Measurements from ENCODE around the gene MLIP.

Gene MLIP

DNA sequence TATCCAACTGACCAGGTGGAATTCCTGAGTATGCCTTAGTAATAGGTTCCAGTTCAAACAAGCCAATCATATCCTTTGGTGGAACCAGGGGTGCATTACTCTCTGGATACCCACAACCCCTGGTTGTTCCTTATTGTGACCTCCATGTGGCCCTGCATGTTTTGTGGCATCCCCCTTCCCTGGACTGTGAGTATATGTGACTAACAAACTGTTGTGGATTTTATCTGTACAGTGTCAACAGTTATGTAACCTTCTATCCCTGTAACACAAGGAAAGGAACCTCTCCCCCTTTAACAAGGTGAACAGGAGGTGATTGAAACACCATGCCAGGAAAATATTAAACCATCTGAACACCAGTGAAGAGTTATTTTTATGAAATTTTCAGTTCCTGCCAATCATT lies 46.2 kb downstream of the MLIP start:
- no peak overlapping the region for H3K4me3 ChIP-seq (replicated peaks in 1 of 2; ENCODE audit: low read depth in 2 of 2, low read length in 2 of 2)
- DNase-seq (ENCODE audit: low read depth in 2 of 2), result no peak
- TF ChIP-seq, protein P1, sequence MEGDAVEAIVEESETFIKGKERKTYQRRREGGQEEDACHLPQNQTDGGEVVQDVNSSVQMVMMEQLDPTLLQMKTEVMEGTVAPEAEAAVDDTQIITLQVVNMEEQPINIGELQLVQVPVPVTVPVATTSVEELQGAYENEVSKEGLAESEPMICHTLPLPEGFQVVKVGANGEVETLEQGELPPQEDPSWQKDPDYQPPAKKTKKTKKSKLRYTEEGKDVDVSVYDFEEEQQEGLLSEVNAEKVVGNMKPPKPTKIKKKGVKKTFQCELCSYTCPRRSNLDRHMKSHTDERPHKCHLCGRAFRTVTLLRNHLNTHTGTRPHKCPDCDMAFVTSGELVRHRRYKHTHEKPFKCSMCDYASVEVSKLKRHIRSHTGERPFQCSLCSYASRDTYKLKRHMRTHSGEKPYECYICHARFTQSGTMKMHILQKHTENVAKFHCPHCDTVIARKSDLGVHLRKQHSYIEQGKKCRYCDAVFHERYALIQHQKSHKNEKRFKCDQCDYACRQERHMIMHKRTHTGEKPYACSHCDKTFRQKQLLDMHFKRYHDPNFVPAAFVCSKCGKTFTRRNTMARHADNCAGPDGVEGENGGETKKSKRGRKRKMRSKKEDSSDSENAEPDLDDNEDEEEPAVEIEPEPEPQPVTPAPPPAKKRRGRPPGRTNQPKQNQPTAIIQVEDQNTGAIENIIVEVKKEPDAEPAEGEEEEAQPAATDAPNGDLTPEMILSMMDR (IDR thresholded peaks at IDR 0.05; ENCODE audit: low read depth, low read length), result no peak

DNA sequence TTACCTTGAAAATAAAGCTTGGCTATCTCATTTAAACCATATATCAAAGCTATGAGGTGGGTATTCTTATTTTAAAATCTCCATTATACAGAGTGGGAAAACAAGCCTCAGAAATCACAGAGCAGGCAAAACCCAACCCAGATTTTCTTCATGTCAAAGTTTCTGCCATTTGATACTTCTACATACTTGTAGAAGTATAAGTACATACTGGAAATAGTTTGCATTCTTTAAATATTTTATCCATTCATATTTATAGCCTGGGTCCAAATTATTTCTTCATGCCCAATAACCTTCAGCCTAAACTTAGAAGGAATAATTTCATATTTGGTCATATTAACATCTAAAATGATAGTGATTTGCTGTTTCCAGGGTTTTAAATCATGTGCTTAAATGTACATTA lies 61.8 kb downstream of the MLIP start:
- DNase-seq (ENCODE audit: low read depth in 2 of 2), result peak; percentile 31 to 36
- no peak overlapping the region for H3K4me3 ChIP-seq (replicated peaks in 1 of 2; ENCODE audit: low read depth in 2 of 2, low read length in 2 of 2)
- TF ChIP-seq, protein P1 (IDR thresholded peaks at IDR 0.05; ENCODE audit: low read depth, low read length), result no peak

DNA sequence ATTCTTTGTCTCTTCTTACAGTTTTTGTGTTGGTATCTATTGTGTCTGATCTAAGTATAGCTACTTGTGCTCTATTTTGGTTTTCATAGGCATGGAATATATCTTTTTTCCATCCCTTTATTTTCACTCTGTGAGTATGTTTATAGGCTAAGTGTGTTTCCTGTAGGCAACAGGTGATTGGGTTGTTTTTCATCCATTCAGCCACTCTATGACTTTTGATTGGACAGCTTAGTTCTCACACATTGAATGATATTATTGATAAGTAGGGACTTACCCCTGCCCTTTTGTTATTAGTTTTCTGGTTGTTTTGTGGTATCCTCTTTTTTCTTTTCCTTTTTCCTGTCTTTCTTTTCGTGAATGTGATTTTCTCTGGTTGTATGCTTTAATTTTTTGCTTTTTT lies 67.9 kb downstream of the MLIP start:
- TF ChIP-seq, protein P1 (IDR thresholded peaks at IDR 0.05; ENCODE audit: low read depth, low read length), result no peak
- H3K4me3 ChIP-seq (replicated peaks in 1 of 2; ENCODE audit: low read depth in 2 of 2, low read length in 2 of 2), result no peak overlapping the region
- no peak for DNase-seq (ENCODE audit: low read depth in 2 of 2)

DNA sequence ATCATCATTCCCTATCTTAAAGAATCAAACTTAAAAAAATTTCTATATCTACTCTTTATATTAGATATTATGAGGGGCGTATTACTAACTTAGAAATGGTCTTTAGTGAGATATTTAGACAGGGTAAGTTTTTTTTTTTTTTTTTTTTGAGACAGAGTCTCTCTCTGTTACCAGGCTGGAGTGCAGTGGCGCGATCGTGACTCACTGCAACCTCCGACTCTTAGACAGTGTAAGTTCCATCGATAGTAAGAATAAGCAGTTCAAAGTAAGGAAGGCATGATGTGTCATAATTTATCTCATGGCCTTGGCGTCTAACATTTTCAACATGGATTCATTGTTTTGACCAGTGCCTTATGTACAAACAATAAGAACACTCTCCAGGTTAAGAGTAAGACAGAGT lies 72.4 kb downstream of the MLIP start:
- no peak overlapping the region for H3K4me3 ChIP-seq (replicated peaks in 1 of 2; ENCODE audit: low read depth in 2 of 2, low read length in 2 of 2)
- no peak for DNase-seq (ENCODE audit: low read depth in 2 of 2)

DNA sequence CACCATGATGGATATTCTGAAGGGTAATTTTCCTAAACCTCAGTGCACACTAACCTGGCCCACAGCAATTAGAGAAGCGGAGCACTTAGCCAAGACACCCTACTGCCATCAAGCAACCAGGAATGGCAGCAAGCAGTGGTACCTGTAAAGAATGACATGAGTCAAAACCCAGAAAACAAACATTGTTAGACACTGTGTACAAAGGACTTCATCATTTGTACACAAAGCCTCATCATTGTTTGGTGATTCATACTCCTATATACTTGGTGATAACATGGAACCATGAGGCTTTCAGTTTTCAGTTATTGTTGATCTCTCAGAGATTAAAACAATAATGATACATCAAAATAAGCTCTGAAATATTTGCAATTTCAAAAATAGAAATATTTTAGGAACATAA lies 74.6 kb downstream of the MLIP start:
- no peak overlapping the region for H3K4me3 ChIP-seq (replicated peaks in 1 of 2; ENCODE audit: low read depth in 2 of 2, low read length in 2 of 2)
- no peak for DNase-seq (ENCODE audit: low read depth in 2 of 2)
- TF ChIP-seq, protein P1 (IDR thresholded peaks at IDR 0.05; ENCODE audit: low read depth, low read length), result no peak

More for the DNA sequence above, 72.4 kb downstream of the MLIP start:
- TF ChIP-seq, protein P1 (IDR thresholded peaks at IDR 0.05; ENCODE audit: low read depth, low read length), result no peak

DNA sequence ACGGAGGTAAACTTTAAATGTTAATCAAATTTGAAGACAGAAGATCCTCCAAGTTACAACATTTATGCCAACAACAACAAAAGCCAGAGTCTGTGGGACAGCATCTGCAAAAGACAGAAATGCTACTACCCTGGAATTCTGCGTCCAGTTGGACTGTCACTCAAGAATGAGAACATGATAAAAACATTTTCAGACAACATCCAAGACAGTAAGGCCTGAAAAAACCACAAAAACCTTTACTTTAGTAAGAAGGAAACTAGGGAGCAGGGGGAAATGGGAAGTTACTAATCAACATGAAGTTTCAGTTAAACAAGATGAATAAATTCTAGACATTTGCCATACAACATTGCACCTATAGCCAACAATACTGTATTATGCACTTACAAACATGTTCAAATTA lies 77.6 kb downstream of the MLIP start:
- peak in 1 of 2 donors; percentile 12 for DNase-seq (ENCODE audit: low read depth in 2 of 2)
- TF ChIP-seq, protein P1 (IDR thresholded peaks at IDR 0.05; ENCODE audit: low read depth, low read length), result no peak
- no peak overlapping the region for H3K4me3 ChIP-seq (replicated peaks in 1 of 2; ENCODE audit: low read depth in 2 of 2, low read length in 2 of 2)

DNA sequence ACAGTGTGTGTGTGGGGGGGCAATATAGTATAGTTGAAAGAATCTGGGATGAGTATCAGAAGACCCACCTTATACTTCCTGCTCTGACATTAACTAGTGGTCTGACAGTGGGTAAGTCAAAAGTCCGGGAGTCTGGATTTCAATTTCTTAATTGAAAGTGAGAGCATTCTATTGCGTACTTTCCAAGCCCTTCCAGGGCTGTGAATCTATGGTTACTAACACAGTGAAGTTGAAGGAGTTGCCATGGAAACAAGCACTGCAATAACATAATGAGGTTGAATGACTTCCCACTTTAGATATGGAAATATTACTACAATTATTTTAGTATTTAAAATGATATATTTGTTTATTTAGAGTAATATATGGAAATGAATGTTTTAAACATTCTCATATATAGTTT lies 80.2 kb downstream of the MLIP start:
- TF ChIP-seq, protein P1 (IDR thresholded peaks at IDR 0.05; ENCODE audit: low read depth, low read length), result no peak
- peak; percentile 78 to 80 for DNase-seq (ENCODE audit: low read depth in 2 of 2)
- no peak overlapping the region for H3K4me3 ChIP-seq (replicated peaks in 1 of 2; ENCODE audit: low read depth in 2 of 2, low read length in 2 of 2)

All from cardiac fibroblast (primary cell).